Activated naive CD4-positive, alpha-beta T cell treated with anti-CD3 and anti-CD28 coated beads, Interleukin-2, amount 10 ng/mL, durations not matched to agents 7 days and 5 days (primary cell): Measurements from ENCODE around the gene SAMD4B.

Experiments
- CTCF ChIA-PET: fragments of 350-600 bp; sonication (Branson Sonifier 250); formaldehyde crosslinking; loops from one replicate; lab custom pipeline; 2021; ENCODE audit warnings: antibody characterized with exemption; lab: Charles Lee
- DNase-seq: peaks from one replicate; pipeline ENCODE4 v3.0.0-alpha.2; 2020
- H3K27ac Mint-ChIP-seq: one replicate; pipeline ENCODE4 v1.8.0; 2021; ENCODE audit warnings: mild to moderate bottlenecking, moderate library complexity, mixed read lengths
- H3K27me3 Mint-ChIP-seq: one replicate; pipeline ENCODE4 v1.8.0; 2021; ENCODE audit warnings: mild to moderate bottlenecking, mixed read lengths
- H3K36me3 Mint-ChIP-seq: one replicate; pipeline ENCODE4 v1.8.0; 2021; ENCODE audit warnings: mixed read lengths
- H3K4me1 Mint-ChIP-seq: one replicate; pipeline ENCODE4 v1.8.0; 2021; ENCODE audit warnings: mixed read lengths
- H3K4me3 Mint-ChIP-seq: one replicate; pipeline ENCODE4 v1.8.0; 2021; ENCODE audit warnings: mild to moderate bottlenecking, moderate library complexity, mixed read lengths
- H3K9me3 Mint-ChIP-seq: one replicate; pipeline ENCODE4 v1.8.0; 2021; ENCODE audit warnings: mixed read lengths

The SAMD4B gene

GRCh38 chr19:39424934-39425333, 82.7 kb downstream of the SAMD4B start:
- CTCF ChIA-PET, result interaction anchor here (1.9 kb wide), 1 partner anchor 10 kb away, joined by 4 read pairs; the partner anchor contains the start of gene RPS16
- no peak overlapping the region for H3K27ac Mint-ChIP-seq
- H3K27me3 Mint-ChIP-seq, result no peaks in the 10 kb centered on the region
- no peaks in the 10 kb centered on the region for H3K9me3 Mint-ChIP-seq
- DNase-seq, result no peak
- peaks cover 13% of the 10 kb centered on the region for H3K36me3 Mint-ChIP-seq
- no peaks in the 10 kb centered on the region for H3K4me1 Mint-ChIP-seq
- no peak overlapping the region for H3K4me3 Mint-ChIP-seq

- H3K27me3 Mint-ChIP-seq, result no peaks in the 10 kb centered on the region
- no peaks in the 10 kb centered on the region for H3K9me3 Mint-ChIP-seq
- H3K4me3 Mint-ChIP-seq, result no peak overlapping the region
- H3K27ac Mint-ChIP-seq, result no peak overlapping the region
- peaks cover 5% of the 10 kb centered on the region for H3K4me1 Mint-ChIP-seq
- H3K36me3 Mint-ChIP-seq, result peaks cover 14% of the 10 kb centered on the region
- DNase-seq, result no peak
- CTCF ChIA-PET, result no interaction called here
These were observed 83.5 kb downstream of the SAMD4B start for GRCh38 chr19:39425744-39426143.

- no peak for DNase-seq
- H3K9me3 Mint-ChIP-seq, result no peaks in the 10 kb centered on the region
- peaks cover 16% of the 10 kb centered on the region for H3K36me3 Mint-ChIP-seq
- H3K27me3 Mint-ChIP-seq, result no peaks in the 10 kb centered on the region
- H3K27ac Mint-ChIP-seq, result no peak overlapping the region
- peaks cover 9% of the 10 kb centered on the region for H3K4me1 Mint-ChIP-seq
- no peak overlapping the region for H3K4me3 Mint-ChIP-seq
- CTCF ChIA-PET, result no interaction called here
These were observed 83.9 kb downstream of the SAMD4B start for GRCh38 chr19:39426170-39426569.

GRCh38 chr19:39427707-39428106, 85.5 kb downstream of the SAMD4B start:
- Mint-ChIP-seq H3K4me1 (peaks cover 14% of the 10 kb centered on the region), H3K36me3 (peaks cover 18% of the 10 kb centered on the region), H3K27ac (no peak overlapping the region), H3K4me3 (no peak overlapping the region), H3K27me3 (no peaks in the 10 kb centered on the region), H3K9me3 (no peaks in the 10 kb centered on the region)
- CTCF ChIA-PET, result interaction anchor here (1.2 kb wide), 1 partner anchor 29 kb away, joined by 6 read pairs; no protein-coding TSS in a partner anchor
- no peak for DNase-seq

- CTCF ChIA-PET, result interaction anchor here (1.2 kb wide), 1 partner anchor 30 kb away, joined by 6 read pairs; no protein-coding TSS in a partner anchor
- no peaks in the 10 kb centered on the region for H3K27me3 Mint-ChIP-seq
- peaks cover 21% of the 10 kb centered on the region for H3K36me3 Mint-ChIP-seq
- DNase-seq, result no peak
- no peak overlapping the region for H3K4me3 Mint-ChIP-seq
- H3K9me3 Mint-ChIP-seq, result no peaks in the 10 kb centered on the region
- H3K4me1 Mint-ChIP-seq, result peaks cover 22% of the 10 kb centered on the region
- H3K27ac Mint-ChIP-seq, result no peak overlapping the region
These were observed 86.3 kb downstream of the SAMD4B start for GRCh38 chr19:39428283-39429112.

- Mint-ChIP-seq H3K4me3 (no peak overlapping the region), H3K9me3 (no peaks in the 10 kb centered on the region), H3K27ac (peak overlapping the region; percentile 86), H3K4me1 (peaks cover 44% of the 10 kb centered on the region), H3K36me3 (peaks cover 35% of the 10 kb centered on the region), H3K27me3 (peaks cover 3% of the 10 kb centered on the region)
- DNase-seq, result peak; percentile 49
- CTCF ChIA-PET, result interaction anchor here (2.0 kb wide), 1 partner anchor 17 kb away, joined by 4 read pairs; no protein-coding TSS in a partner anchor
These were observed 88.7 kb downstream of the SAMD4B start for GRCh38 chr19:39430675-39431593.

GRCh38 chr19:39432677-39433025, 90.4 kb downstream of the SAMD4B start:
- H3K4me3 Mint-ChIP-seq, result no peak overlapping the region
- peaks cover 57% of the 10 kb centered on the region for H3K4me1 Mint-ChIP-seq
- peak overlapping the region; percentile 49 for H3K27ac Mint-ChIP-seq
- peaks cover 37% of the 10 kb centered on the region for H3K36me3 Mint-ChIP-seq
- H3K9me3 Mint-ChIP-seq, result no peaks in the 10 kb centered on the region
- no peak for DNase-seq
- H3K27me3 Mint-ChIP-seq, result peaks cover 17% of the 10 kb centered on the region
- CTCF ChIA-PET, result interaction anchor here (1.0 to 2.0 kb wide), 2 partner anchors 19 to 35 kb away, joined by 3 to 4 read pairs; no protein-coding TSS in a partner anchor

- no peak overlapping the region for H3K27ac Mint-ChIP-seq
- peaks cover 18% of the 10 kb centered on the region for H3K27me3 Mint-ChIP-seq
- H3K9me3 Mint-ChIP-seq, result no peaks in the 10 kb centered on the region
- CTCF ChIA-PET, result no interaction called here
- no peak for DNase-seq
- peak overlapping the region; percentile 18 for H3K4me3 Mint-ChIP-seq
- H3K36me3 Mint-ChIP-seq, result peaks cover 37% of the 10 kb centered on the region
- H3K4me1 Mint-ChIP-seq, result peaks cover 57% of the 10 kb centered on the region
These were observed 91.4 kb downstream of the SAMD4B start for GRCh38 chr19:39433480-39434079.

GRCh38 chr19:39434123-39435076, 92.2 kb downstream of the SAMD4B start:
- H3K36me3 Mint-ChIP-seq, result peaks cover 37% of the 10 kb centered on the region
- peak overlapping the region; percentile 99 for H3K27ac Mint-ChIP-seq
- H3K4me1 Mint-ChIP-seq, result peaks cover 57% of the 10 kb centered on the region
- CTCF ChIA-PET, result interaction anchor here (0.8 to 1.8 kb wide), 4 partner anchors 10 to 75 kb away, joined by 3 to 8 read pairs (median 4); partner anchors contain the start of gene PLEKHG2
- H3K9me3 Mint-ChIP-seq, result no peaks in the 10 kb centered on the region
- H3K4me3 Mint-ChIP-seq, result peak overlapping the region; percentile 100
- peaks cover 18% of the 10 kb centered on the region for H3K27me3 Mint-ChIP-seq
- no peak for DNase-seq
